GM20000 (cell line): ENCODE results near the gene TNIK.

Experiments
- DNase-seq: peaks from one replicate; pipeline ENCODE4 v3.0.0; 2012; ENCODE audit warnings: low spot score
- CTCF ChIP-seq: IDR thresholded peaks from 2 replicates; pipeline ENCODE4 v1.5.1; 2012; ENCODE audit warnings: mild to moderate bottlenecking, control low read depth; ENCODE audit errors: extremely low read depth, missing control alignments

The TNIK gene

GRCh38 chr3:171488479-171488878 is 28.3 kb upstream of the TNIK start:
- TF ChIP-seq CTCF, result no peak
- DNase-seq, result no peak

- DNase-seq, result no peak
- no peak for TF ChIP-seq CTCF
These were observed 27.2 kb upstream of the TNIK start for GRCh38 chr3:171487382-171487781.

- DNase-seq, result no peak
- no peak for TF ChIP-seq CTCF
These were observed 25.1 kb upstream of the TNIK start for GRCh38 chr3:171485338-171485737.

GRCh38 chr3:171481011-171481410 is 20.8 kb upstream of the TNIK start:
- TF ChIP-seq CTCF, result no peak
- no peak for DNase-seq

GRCh38 chr3:171480526-171480925 is 20.3 kb upstream of the TNIK start:
- peak; percentile 54 for DNase-seq
- TF ChIP-seq CTCF, result no peak

GRCh38 chr3:171476532-171477102 is 16.4 kb upstream of the TNIK start:
- TF ChIP-seq CTCF, result no peak
- DNase-seq, result no peak

- DNase-seq, result no peak
- no peak for TF ChIP-seq CTCF
These were observed 12.3 kb upstream of the TNIK start for GRCh38 chr3:171472552-171472951.
